HG03520 (cell line): ENCODE data around the gene ZBTB7A.

ENCODE experiments used
- ATAC-seq: cut with Tn5 transposase; IDR thresholded peaks from one replicate; pipeline ENCODE4 v1.9.1; 2021; ENCODE audit warnings: mild to moderate bottlenecking, moderate library complexity; ENCODE audit not compliant: unreplicated experiment

Gene ZBTB7A

DNA sequence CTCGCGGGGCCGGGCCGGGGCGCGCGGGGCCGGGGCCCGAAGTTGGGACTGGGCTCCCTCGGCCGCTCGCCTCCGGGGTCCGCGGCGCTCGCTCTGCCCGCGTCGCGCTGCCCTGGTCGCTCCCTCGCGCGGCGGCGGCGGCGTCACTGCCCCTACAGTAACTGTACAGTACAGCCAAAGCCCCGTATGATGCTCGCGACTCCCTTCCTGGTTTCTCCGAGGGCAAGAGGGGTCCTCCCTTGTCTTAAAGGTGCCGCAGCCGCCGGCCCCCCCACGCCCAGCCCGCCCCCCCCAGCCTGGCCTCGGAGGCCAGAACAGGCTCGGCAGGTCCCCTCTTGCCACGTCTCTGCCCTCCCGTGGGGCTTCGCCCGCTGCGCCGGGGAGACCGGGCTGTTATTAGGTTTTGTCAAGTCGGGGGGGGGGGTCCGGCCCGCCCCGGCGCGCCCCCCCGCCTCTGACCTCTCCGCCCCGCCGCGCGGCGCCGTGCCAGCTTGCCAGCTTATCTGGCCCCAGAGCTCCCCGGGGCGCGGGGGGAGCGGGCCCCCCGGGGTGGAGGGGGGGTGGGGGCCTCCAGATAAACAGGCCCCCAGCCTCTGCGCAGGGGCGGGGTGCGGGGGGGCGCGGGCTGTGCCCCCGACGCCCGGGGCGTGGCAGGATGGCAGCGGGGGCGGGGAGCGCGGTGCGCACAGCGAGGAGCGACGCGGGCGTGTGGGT is at the start of gene ZBTB7A:
Gene ZBTB7A (minus strand): TSS at position 218 of the 714 bp plus-strand sequence. CDS start 11,667 bp downstream, outside the sequence.
- ATAC-seq = no peak

DNA sequence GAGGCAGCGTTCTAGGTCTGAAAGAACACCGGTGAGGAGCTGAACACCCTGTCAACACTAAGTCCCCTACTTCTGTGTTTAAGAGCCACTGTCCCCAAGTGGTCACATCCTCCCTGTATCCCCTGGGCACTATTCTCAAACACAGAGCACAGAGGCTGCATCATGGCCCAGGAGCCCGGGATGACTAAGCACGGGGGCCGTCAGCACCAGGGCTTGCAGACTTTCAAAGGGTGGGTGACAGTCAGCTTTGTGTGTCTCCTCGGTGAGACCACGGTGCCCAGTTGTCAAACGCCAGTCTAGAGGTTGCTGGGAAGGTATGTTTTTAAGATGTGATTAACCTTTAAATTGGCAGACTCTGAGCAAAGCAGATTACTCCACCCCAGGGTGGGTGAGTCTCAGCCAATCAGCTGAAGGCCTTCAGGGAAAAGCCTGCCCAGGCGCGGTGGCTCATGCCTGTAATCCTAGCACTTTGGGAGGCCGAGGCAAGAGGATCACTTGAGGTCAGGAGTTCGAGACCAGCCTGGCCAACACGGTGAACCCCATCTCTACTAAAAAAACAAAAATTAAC is 49.2 kb upstream of the ZBTB7A start:
- peak; percentile 12 for ATAC-seq

DNA sequence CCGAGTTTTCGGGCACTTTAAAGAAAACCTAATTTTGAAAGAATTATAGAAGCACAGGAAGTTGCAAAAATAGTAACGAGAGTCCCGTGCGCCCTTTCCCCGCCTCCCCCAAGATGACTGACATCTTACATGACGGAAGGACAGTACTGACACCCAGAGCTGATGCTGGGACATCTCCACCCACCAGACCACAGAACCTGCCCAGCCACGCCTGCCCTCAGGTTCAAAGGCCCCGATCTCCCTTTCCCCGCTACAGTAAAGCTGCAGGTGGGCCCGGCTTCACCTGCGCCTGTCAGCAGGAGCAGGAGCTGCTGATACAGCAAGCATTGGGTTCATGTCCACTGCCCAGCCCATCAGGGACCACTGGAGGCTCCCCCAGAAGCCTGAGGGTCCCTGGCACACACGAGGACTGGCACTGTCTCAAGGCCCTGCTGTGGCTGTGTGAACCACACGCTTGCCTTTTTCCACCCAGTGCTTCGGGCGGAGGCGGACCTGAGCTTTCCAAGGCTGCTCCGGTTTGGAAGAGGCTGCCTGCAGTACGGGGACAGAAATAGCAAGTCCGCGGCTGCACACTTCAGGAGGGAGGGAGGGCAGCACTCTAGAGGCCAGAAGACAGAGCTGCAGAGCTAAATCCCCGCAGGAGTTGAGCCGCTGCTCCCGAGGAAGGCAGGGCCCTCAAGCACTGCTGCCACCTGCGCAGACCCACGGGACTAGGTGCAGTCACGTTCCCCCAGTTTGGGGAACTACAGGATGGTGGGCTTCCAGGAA is 48.5 kb upstream of the ZBTB7A start:
- peak; percentile 70 for ATAC-seq

DNA sequence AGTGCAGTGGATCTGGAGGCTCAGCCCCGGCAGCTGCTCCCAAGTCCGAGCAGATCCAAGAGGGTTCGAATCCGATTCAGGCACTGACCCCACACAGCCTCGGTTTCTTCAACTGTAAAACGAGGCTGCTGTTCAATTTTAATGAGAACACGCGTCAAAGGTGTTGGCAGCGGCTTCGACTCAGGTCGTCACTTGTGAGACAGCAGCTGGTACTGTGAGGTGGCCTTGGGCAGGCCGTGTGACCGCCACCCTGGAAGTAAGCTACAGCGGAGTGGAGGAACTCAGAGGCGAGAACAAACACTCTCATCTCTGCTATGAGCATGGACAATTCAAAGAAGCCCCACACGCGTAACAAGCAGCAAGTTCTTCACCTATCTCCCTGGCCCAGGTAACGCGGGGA is 47.5 kb upstream of the ZBTB7A start:
- ATAC-seq = no peak

DNA sequence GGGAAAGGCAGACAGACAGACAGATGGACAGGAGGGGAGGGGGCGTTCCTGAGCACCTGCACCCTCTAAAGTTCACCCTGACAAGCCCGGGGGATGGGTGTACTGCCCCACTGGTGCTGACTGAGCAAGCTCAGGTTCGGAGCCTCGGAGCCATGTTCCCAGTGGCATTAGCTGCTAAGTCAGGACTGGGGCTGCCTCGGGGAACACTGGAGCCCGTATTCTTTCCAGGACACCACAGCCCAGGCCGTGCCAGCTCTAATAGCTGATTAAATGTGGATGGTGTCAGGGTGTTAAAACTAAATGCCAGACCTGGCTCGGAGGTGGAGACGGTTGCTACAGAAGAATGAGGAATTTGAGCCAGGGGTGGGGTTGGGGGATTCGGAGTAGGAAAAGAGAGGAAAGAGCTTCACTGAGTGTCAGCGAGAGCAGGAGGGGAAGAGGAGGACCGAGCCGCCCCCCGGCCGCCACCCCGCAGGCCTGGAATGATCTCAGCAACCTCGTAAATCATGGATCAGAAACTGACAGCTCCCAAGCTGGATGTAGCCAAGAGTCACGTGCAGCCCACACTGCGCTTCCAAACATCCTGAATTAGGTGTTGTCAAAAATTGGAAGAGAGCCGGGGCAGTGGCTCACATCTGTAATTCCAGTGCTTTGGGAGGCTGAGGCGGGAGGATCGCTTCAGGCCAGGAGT is 46.8 kb upstream of the ZBTB7A start:
- ATAC-seq = no peak

DNA sequence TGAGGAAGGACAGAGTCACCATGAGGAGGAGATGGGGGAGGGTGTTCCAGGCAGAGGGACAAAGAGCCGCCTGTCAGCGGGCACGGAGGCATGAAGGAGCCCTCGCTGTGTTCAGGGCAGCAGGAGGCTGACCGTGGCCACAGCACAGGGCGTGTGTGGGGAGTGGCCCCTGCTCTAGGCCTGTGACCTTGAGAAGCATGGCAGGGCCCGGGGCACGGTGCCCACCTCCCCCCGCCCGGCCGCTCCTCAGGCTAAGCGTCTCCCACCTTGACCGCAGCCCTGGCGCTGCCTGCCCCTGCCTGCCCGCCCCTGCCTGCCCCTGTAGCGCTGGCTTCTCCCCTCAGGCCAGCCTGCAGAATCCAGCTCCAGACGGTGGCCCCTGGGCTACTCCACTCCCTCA is 45.7 kb upstream of the ZBTB7A start:
- ATAC-seq = no peak

DNA sequence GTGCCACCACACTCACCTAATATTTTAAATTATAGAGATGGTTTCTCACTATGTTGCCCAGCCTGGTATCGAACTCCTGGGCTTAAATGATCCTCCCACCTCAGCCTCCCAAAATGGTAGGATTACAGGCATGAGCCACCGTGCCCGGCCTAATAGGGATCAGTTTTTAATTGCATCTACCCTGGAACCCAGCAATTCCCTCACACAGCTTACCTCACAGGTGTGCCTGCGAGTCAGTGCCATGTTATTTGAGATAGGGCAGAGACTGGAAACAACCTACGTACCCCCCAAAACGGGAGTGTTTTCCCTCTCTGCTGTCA is 42.9 kb upstream of the ZBTB7A start:
- no peak for ATAC-seq

DNA sequence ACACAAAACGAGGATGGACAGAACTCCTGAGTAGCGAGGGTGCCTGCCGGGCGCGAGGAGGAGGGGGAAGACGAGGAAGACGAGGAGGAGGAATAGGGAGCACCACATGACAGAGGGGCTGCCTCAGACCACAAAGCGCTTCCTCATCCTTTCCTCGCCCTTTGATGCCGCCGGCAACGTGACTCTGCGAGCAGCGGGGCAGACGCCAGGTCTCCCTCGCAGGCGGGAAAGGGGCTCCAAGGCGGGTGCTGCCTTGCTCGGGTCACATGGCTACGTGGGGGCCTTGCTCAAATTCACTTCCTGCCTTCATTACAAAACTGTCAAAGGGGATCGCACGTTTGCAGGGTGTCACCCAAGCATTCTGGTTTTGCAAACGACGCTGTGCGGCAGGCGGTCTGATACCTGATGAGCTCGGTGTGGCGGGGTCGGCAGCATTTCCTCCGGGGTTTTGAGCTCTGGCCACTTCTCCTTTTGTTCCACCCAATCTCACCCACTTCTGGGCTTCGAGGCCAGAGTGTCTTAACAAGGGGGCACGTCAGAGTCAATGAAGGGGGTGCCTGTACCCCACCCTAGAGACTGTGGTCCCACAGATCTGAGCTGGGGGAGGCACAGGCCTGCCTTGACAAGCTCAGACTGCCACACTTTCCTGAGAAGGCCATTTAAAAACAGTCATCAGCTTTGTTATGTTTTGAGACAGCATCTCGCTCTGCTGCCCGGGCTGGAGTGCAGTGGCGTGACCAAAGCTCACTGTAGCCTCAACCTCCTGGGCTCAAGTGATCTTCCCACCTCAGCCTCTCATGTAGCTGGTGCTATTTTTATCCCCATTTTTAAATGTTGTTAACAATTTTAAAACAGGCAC is 42.3 kb upstream of the ZBTB7A start:
- peak; percentile 43 for ATAC-seq

DNA sequence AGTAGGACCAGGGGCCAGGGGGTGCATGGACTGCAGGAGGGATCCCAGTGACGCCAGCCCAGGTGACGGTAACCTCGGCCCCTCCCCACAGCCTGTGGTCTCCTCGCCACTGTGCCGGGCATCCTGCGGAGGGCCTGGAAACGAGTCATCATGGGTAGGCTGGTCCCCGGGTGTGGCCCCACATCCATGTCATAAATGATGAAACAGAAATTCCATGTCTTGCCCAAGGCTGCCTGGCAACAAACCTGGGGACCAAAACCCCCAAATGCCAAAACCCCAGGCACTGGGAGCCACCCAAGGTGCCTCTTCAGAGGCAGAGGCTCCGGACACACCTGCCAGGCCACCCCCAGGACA is 36.4 kb upstream of the ZBTB7A start:
- ATAC-seq = no peak

DNA sequence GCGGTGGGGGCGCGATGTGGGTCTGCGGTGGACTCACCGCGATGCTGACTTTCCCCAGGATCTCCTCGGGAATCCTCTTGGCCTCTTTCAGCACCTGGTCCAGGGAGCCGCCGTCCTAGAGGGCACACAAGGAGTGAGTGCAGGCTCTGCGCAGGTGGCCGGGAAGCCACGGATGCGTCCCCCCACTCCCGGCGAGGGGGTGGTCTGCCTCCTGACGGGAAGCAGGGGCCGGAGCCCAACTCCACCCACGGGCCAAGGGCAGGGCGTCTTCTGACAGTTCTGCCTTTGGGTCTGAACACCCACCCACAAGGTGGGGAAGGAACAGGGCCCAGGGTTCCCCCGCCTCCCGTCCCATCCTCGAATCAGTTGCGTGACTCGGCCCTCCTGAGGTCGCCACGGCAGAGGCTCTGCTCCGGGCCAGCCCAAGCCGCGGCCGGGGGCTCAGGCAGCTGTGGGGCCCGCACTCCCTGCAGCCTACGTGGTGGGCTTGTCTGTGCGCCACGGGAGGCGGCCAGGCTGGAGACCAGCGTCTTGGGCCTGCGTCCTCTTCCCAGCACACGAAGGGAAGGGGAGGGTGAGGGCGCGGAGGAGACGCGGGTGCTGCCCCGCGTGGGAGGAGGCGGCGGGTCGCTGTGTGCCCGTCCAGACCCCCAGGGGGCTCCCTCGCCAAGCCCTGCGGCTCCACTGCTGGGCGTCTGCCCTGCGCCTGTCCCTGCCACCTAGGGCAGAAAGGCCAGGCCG is 35.8 kb upstream of the ZBTB7A start:
- no peak for ATAC-seq

DNA sequence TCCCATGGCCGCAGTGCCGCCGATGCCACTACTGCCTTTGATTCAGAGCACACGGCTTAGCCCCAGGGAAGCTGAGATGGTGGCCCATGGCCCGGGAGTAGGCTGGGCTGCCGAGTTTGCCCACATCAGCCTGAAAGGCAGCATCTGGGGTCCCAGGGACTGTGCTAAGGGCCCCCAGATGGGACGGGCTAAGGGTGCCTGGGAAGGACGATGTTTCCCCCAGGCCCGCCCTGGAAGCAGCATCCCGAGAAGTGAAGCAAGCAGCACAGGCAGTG is 34.7 kb upstream of the ZBTB7A start:
- ATAC-seq = no peak

DNA sequence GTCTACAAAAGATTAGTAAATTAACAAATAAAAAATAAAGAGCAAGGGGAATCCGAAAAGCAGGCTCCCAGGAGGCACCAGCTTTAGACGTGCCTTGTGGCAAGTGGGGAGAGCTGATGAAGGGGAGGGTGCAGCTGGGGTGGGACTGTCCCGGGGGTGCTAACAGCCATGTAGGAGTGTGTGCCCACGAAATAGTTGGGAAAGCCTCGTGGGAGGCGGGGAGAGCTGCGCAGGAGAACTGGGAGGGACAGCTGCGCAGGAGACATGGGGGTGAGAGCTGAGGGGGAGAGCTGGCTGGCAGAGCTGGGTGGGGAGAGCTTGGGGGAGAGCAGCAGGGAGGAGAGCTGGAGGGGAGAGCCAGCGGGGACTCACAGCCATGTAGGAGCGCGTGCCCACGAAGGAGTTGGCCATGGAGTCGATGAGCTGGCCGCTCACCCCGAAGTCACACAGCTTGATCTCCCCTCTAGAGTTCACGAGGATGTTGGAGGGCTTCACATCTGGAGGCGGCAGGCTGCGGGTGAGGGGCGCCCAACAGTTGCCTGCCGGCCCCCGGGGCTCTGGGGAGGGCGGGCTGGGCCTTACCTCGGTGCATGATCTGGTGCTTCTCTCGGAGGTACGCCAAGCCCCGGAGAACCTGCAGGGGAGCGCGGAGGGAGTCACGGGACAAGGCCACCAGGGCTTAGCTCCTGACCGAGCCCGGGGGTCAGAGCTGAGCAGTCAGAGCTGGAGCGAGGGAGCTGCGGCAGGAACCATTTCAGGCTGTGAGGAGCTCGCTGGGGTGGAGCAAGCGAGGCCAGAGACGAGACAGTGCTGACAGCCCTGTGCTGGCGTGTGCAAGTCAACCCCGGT is 34.2 kb upstream of the ZBTB7A start:
- no peak for ATAC-seq

DNA sequence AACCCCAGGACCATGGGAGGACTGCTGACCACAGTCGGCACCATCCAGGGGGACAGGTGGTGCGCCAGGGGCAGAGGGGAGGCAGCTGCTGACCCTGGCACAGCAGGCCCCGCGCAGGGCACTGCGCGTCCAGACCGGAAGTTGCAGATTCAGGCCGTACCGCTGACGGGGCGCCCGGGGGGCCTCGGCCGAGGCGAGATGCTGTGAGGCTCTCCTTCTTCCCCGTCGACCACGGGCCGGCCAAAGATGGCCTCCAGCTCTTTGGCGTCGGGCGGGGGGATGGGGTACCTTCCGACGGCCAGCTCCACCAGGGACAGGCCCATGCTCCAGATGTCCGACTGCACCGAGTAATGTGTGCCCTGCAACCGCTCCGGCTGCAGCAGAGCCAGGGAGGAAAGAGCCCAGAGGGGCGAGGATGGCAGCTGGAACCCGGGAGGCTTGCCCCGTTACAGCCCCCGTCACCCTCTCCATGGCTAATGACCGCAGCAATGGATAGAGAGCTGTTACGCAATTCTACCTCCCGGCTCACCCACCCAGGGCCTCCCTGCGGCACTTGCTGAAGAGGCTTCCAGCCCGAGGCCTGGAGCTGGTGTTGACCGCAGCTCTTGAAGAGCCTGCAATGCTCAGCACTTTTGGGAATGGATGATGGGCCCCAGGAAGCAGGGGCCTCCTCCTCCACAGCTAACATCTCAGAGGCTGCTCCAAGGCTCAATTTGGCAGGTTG is 32.5 kb upstream of the ZBTB7A start:
- no peak for ATAC-seq

DNA sequence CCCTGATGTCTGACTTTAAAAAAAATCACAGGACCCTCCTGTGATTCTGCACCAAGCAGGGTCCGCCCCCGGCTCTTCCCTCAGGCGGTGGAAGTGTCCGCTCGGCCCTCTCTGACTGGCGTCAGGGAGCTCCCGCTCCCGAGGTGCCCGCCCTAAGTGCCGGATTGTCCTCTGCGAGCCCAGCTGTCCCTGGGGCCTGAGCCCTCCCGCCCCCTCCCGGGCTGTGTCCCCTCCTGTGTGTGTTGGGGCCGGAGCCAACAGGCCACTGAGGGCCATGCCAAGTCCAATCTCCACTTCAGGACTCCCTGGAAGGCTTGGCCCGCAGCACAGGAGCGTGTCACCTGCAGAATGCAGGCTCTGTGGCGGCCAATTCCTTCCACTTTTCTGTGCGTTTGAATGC is 31.8 kb upstream of the ZBTB7A start:
- ATAC-seq = no peak

DNA sequence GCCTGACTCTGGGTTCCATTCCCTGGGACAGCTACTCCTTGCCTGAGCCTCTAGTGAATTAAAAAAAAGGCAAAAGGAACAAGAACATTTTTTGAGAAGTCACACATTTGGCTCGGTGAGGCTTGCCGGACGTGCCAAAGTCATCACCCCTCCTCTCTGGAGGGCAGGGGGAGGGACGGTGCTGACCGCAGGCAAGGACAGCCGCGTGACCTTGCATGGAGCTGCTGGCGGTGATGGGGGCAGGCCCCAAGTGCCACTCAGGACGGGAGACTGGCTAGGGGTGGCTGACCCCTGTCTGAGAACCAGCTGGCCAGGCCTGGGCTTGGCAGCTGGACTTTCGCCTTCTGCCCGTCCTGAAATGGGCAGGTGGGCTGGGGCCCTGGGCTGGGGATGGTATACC is 30.8 kb upstream of the ZBTB7A start:
- ATAC-seq = no peak

DNA sequence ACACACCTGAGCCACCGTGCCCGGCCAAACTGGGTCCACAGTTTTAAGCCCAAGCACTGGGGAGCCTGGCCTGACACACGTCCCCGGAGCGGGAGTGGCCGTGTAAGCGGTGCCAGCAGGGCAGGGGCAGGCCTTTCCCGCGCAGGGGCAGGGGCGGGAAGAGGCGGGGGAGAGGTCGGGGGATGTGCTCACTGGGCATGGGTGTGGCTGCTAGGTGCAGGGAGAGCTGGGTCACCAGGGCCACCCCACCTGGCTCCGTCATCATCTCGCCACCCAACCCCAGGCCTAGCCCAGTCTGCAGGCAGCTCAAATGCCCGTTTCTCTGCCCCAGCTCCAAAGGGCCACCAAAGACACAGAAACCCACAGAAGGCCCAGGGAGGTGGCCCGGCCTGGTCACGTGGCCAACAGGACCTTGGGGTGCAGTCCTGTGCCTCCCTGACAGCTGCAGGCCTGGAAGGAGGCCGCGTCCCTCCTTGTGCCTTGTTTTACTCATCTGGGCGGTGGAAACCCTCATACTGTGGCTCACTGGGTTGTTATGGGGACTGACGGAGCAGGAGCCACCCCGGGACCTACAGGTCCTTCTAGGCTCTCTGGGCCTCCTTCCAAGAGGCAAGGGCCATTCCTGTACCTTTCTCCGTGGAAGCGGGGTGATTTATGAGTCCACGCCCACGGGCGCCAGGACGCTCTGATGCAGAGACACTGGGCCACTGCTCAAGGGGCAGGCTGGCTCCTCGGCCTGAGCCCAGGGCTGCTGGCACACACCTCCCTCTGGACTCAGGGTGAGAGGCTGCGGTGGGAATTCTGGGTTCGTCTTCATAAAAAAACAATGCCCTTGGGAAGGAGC is 29.6 kb upstream of the ZBTB7A start:
- no peak for ATAC-seq

DNA sequence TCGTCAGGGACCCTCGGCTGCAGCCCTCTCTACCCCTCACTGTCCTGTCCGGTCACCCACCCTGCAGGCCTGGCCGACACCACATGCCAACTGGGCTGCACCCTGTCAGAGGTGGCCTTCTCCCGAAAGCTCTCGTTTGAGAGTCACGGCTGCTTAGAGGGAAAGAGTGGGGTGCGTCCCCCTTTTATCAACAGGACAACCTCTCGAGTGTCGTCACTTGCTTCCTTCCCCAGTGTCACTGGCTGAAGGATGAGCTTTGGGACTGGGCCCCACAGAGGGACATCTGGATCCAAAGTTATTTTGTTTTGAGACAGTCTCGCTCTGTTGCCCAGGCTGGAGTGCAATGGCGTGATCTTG is 28.8 kb upstream of the ZBTB7A start:
- ATAC-seq = no peak
